ENCODE results near the gene GRIPAP1. TPM values are rescaled to one million over a fixed set of nuclear protein-coding genes. Genes with fewer than 3 reads are reported as not detected.

GRIPAP1 gene
- total RNA-seq, 1 donor from 2014 or later, result 52.8 TPM

DNA sequence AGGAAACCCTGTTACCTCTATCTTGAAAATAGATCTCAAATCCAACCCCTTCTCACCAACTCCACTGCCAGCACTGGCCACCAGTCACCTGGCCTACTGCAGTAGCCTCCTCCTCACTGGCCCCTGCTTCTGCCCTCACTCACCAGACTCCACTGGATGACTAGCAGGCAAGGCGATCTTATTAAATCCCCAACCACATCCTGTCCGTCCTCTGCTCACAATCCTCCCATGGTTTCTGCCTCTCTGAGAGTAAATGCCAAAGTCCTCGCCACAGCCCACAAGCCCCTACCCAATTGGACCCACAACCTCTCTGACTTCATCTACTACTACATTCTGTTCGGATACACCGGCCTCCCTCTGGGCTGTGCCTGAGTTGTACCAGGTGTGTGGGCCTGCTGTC is 77.8 kb downstream of the GRIPAP1 start:
- H3K4me1 ChIP-seq, result peaks cover 6% of the 10 kb centered on the region
- no peaks in the 10 kb centered on the region for H3K9me3 ChIP-seq
- intact Hi-C loops (cut with DNase I), result no loop called here
- H3K36me3 ChIP-seq, result peaks cover 21% of the 10 kb centered on the region
- TF ChIP-seq, protein P1, sequence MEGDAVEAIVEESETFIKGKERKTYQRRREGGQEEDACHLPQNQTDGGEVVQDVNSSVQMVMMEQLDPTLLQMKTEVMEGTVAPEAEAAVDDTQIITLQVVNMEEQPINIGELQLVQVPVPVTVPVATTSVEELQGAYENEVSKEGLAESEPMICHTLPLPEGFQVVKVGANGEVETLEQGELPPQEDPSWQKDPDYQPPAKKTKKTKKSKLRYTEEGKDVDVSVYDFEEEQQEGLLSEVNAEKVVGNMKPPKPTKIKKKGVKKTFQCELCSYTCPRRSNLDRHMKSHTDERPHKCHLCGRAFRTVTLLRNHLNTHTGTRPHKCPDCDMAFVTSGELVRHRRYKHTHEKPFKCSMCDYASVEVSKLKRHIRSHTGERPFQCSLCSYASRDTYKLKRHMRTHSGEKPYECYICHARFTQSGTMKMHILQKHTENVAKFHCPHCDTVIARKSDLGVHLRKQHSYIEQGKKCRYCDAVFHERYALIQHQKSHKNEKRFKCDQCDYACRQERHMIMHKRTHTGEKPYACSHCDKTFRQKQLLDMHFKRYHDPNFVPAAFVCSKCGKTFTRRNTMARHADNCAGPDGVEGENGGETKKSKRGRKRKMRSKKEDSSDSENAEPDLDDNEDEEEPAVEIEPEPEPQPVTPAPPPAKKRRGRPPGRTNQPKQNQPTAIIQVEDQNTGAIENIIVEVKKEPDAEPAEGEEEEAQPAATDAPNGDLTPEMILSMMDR (IDR thresholded peaks at IDR 0.05), result no peak
- no peak overlapping the region for H3K4me3 ChIP-seq
- DNase-seq, result no peak
- ATAC-seq, result no peak
- H3K27ac ChIP-seq, result no peak overlapping the region
- H3K27me3 ChIP-seq, result no peaks in the 10 kb centered on the region

DNA sequence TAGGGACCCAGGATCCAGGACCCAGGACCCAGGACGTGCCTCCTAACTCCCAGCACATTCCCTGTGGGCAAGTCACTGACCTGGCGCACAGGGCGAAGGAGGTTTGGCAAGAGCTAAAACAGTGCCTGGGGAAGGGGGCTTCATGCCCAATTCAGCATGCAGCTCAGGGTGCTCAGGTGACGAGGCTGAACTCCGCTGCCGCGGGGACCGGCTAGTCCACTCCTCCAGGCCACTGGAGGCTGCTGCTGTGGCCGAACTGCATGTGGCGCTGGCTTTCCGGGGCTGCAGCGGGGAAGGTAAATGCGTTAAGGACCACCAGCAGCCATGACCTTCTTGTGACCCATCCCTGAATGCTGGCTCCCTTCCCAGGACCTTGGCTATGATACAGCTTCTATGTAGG is 78.3 kb downstream of the GRIPAP1 start:
- H3K27me3 ChIP-seq, result no peaks in the 10 kb centered on the region
- H3K9me3 ChIP-seq, result no peaks in the 10 kb centered on the region
- no peak overlapping the region for H3K4me3 ChIP-seq
- H3K27ac ChIP-seq, result no peak overlapping the region
- TF ChIP-seq, protein P1 (IDR thresholded peaks at IDR 0.05), result no peak
- H3K4me1 ChIP-seq, result peaks cover 6% of the 10 kb centered on the region
- peaks cover 21% of the 10 kb centered on the region for H3K36me3 ChIP-seq
- no peak for DNase-seq
- intact Hi-C loops (cut with DNase I), result no loop called here
- ATAC-seq, result no peak

Other genes starting within 250 kb of the GRIPAP1 start
- 2.6 TPM for gene GLOD5, start 240.5 kb downstream of the GRIPAP1 start, total RNA-seq
- gene GATA1, start 215.7 kb downstream of the GRIPAP1 start, total RNA-seq, result 0.87 TPM
- gene HDAC6, start 200.2 kb downstream of the GRIPAP1 start, total RNA-seq, result 94.2 TPM
- gene ERAS, start 175.8 kb downstream of the GRIPAP1 start, total RNA-seq, result not detected
- gene PCSK1N, start 166.7 kb downstream of the GRIPAP1 start, total RNA-seq, result 4.3 TPM
- 32.9 TPM for gene TIMM17B, start 104.5 kb downstream of the GRIPAP1 start, total RNA-seq
- 61.3 TPM for gene PQBP1, start 104.3 kb downstream of the GRIPAP1 start, total RNA-seq
- 22.6 TPM for gene SLC35A2, start 90.6 kb downstream of the GRIPAP1 start, total RNA-seq
- 14.4 TPM for gene PIM2, start 83.2 kb downstream of the GRIPAP1 start, total RNA-seq
- 42.6 TPM for gene OTUD5, start 44.7 kb downstream of the GRIPAP1 start, total RNA-seq
- gene KCND1, start 30.4 kb downstream of the GRIPAP1 start, total RNA-seq, result 1.2 TPM
- 62.4 TPM for gene TFE3, start 41.1 kb upstream of the GRIPAP1 start, total RNA-seq
- 10.8 TPM for gene CCDC120, start 56.7 kb upstream of the GRIPAP1 start, total RNA-seq
- 17.3 TPM for gene PRAF2, start 71.7 kb upstream of the GRIPAP1 start, total RNA-seq
- 63.2 TPM for gene WDR45, start 77.6 kb upstream of the GRIPAP1 start, total RNA-seq
- gene GPKOW, start 121.5 kb upstream of the GRIPAP1 start, total RNA-seq, result 19.3 TPM
- 7.1 TPM for gene MAGIX, start 160.5 kb upstream of the GRIPAP1 start, total RNA-seq
- 90.9 TPM for gene PLP2, start 169.6 kb upstream of the GRIPAP1 start, total RNA-seq
- 16.4 TPM for gene PRICKLE3, start 184.1 kb upstream of the GRIPAP1 start, total RNA-seq
- 3.5 TPM for gene SYP, start 197.9 kb upstream of the GRIPAP1 start, total RNA-seq
- 1.4 TPM for gene CACNA1F, start 231.1 kb upstream of the GRIPAP1 start, total RNA-seq
- gene CCDC22, start 233.2 kb upstream of the GRIPAP1 start, total RNA-seq, result 17.4 TPM

Measured in upper lobe of right lung (tissue), 1 donor.